Ovary (tissue), 3 donors: Measurements from ENCODE around the gene AGBL4.

Source experiments
- POLR2A ChIP-seq: fragments of 450-650 bp; IDR thresholded peaks from one replicate; pipeline ENCODE4 v1.6.1; 2017; ENCODE audit warnings: antibody characterized with exemption, mild to moderate bottlenecking, moderate library complexity
- TF ChIP-seq, protein P1 (sequence below), 3 donors: fragments of 450-650 bp in 2 of 3; fragments of 200-600 bp in 1 of 3; IDR thresholded peaks; one replicate each; pipeline versions ENCODE4 v1.5.1 to v1.8.0; 2016 to 2022; ENCODE audit warnings: antibody characterized with exemption in 3 of 3, mild to moderate bottlenecking in 1 of 3
- donor health status: DM: no; HTN: no; CAD: no.

DNA sequence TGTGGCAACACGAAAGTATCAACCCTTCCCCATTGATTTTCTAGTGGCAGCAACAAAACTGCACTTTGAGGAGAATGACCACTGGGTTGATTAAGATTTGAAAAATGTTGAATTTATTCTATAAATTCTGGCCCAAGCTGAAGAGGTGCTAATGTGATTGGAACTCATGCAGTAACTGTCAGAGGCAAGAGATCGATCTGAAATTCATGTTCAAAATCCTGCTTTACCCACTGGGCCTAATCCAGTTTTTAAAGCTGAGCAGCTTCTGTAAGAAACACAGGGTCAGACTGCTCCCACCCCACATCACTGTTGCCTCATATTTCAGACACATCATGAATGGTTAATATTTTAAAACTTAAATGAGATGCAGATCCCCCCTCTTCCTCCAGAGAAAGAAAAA, 629.6 kb downstream of the AGBL4 start:
- TF ChIP-seq, protein P1, sequence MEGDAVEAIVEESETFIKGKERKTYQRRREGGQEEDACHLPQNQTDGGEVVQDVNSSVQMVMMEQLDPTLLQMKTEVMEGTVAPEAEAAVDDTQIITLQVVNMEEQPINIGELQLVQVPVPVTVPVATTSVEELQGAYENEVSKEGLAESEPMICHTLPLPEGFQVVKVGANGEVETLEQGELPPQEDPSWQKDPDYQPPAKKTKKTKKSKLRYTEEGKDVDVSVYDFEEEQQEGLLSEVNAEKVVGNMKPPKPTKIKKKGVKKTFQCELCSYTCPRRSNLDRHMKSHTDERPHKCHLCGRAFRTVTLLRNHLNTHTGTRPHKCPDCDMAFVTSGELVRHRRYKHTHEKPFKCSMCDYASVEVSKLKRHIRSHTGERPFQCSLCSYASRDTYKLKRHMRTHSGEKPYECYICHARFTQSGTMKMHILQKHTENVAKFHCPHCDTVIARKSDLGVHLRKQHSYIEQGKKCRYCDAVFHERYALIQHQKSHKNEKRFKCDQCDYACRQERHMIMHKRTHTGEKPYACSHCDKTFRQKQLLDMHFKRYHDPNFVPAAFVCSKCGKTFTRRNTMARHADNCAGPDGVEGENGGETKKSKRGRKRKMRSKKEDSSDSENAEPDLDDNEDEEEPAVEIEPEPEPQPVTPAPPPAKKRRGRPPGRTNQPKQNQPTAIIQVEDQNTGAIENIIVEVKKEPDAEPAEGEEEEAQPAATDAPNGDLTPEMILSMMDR (IDR thresholded peaks at IDR 0.05) = no peak
- no peak for TF ChIP-seq POLR2A
